Body of pancreas (tissue), 4 donors: ENCODE results near the gene HTR2B. TPM values are rescaled to one million over a fixed set of nuclear protein-coding genes. Genes with fewer than 3 reads are reported as not detected.
"Not testable (repeated sequence)": the region's sequence is repeated elsewhere in the genome, so short reads cannot be mapped to it uniquely, and the experiment has no call there.

Source experiments
- ATAC-seq: fragments of 150-250 bp; one replicate; pipeline ENCODE4 v1.9.1; 2016
- DNase-seq, 4 donors: peaks; one replicate each; pipeline ENCODE4 v3.0.0-alpha.2; 2019
- H3K27ac ChIP-seq, 4 donors: fragments of 200-600 bp; sonication (generic); 1 replicate in 3 of 4; 2 replicates in 1 of 4; pipeline versions ENCODE4 v1.5.1 to v1.6.1; 2016 to 2019; ENCODE audit warnings: mild to moderate bottlenecking in 1 of 4, mixed read lengths in 1 of 4, moderate library complexity in 1 of 4
- H3K27me3 ChIP-seq, 2 donors: fragments of 200-600 bp; sonication (generic); one replicate each; pipeline ENCODE4 v1.6.0; 2016; ENCODE audit warnings: mild to moderate bottlenecking in 1 of 2
- H3K36me3 ChIP-seq, 2 donors: fragments of 200-600 bp; sonication (generic); replicated peaks in 1 of 2; 2 replicates each; pipeline ENCODE4 v1.5.1; 2016; ENCODE audit warnings: low read depth in 2 of 2; ENCODE audit not compliant: insufficient read depth in 1 of 2
- H3K4me1 ChIP-seq: fragments of 200-600 bp; sonication (generic); one replicate; pipeline ENCODE4 v1.6.0; 2016
- H3K4me3 ChIP-seq, 2 donors: fragments of 200-600 bp; sonication (generic); 1 replicate in 1 of 2; 2 replicates in 1 of 2; pipeline ENCODE4 v1.5.1; 2016 to 2019
- H3K9me3 ChIP-seq, 3 donors: fragments of 200-600 bp; sonication (generic); 1 replicate in 2 of 3; 2 replicates in 1 of 3; pipeline ENCODE4 v1.5.1; 2016
- CTCF ChIP-seq, 7 experiments: fragments of 450-650 bp in 4 of 7; fragments of 200-600 bp in 3 of 7; sonication (generic) in 3 of 7; IDR thresholded peaks; one replicate each; pipeline ENCODE4 v1.5.1; 2016 to 2019; ENCODE audit warnings: antibody characterized with exemption in 7 of 7
- POLR2A ChIP-seq, 3 donors: fragments of 450-650 bp; IDR thresholded peaks; one replicate each; pipeline ENCODE4 v1.6.1; 2016; ENCODE audit warnings: antibody characterized with exemption in 3 of 3, mild to moderate bottlenecking in 2 of 3
- WGBS, 2 donors: methylation state at CpG; one replicate each; pipeline ENCODE4 v1.1.5; 2017; 5-methylcytosine and 5-hydroxymethylcytosine counted together
- intact Hi-C: fragments of 100-400 bp; cut with DNase I; formaldehyde crosslinking; loops from one replicate; pipeline ENCODE4 v1.15.1; 2023
- total RNA-seq, 2 donors: library from RNA; depleted of rRNA; stranded (reverse); fragments of >200 nt; gene quantifications; one replicate each; pipeline ENCODE4 v1.1.0, GENCODE V29; 2016

Gene HTR2B
- total RNA-seq, 2 donors from 2014 or later: not detected

GRCh38 chr2:231084565-231084964, 40.3 kb downstream of the HTR2B start:
- intact Hi-C loops: no loop called here
- Histone ChIP-seq H3K27ac (no peak overlapping the region), H3K4me3 (no peak overlapping the region), H3K4me1 (no peaks in the 10 kb centered on the region), H3K27me3 (no peaks in the 10 kb centered on the region), H3K36me3 (peaks cover 7 to 39% of the 10 kb centered on the region in 2 donors), H3K9me3 (no peaks in the 10 kb centered on the region)
- no peak for ATAC-seq
- no peak for DNase-seq
- WGBS, 2 donors: 78 to 93% methylated on average over 1 of the region's 1 CpG
- TF ChIP-seq CTCF (IDR thresholded peaks at IDR 0.05): no peak
- no peak for TF ChIP-seq POLR2A (IDR thresholded peaks at IDR 0.05)

GRCh38 chr2:231069379-231070054, 55.3 kb downstream of the HTR2B start:
- 74 to 92% methylated on average over 1 of the region's 1 CpG for WGBS, 2 donors
- intact Hi-C loops: no loop called here
- H3K27me3 ChIP-seq: no peaks in the 10 kb centered on the region
- H3K36me3 ChIP-seq: peaks cover 3 to 9% of the 10 kb centered on the region in 2 donors
- H3K4me1 ChIP-seq: no peaks in the 10 kb centered on the region
- no peak overlapping the region for H3K27ac ChIP-seq
- no peak for DNase-seq
- no peak overlapping the region for H3K4me3 ChIP-seq
- TF ChIP-seq CTCF (IDR thresholded peaks at IDR 0.05) (no peak), POLR2A (IDR thresholded peaks at IDR 0.05) (no peak)
- no peak for ATAC-seq
- H3K9me3 ChIP-seq: no peaks in the 10 kb centered on the region

DNA sequence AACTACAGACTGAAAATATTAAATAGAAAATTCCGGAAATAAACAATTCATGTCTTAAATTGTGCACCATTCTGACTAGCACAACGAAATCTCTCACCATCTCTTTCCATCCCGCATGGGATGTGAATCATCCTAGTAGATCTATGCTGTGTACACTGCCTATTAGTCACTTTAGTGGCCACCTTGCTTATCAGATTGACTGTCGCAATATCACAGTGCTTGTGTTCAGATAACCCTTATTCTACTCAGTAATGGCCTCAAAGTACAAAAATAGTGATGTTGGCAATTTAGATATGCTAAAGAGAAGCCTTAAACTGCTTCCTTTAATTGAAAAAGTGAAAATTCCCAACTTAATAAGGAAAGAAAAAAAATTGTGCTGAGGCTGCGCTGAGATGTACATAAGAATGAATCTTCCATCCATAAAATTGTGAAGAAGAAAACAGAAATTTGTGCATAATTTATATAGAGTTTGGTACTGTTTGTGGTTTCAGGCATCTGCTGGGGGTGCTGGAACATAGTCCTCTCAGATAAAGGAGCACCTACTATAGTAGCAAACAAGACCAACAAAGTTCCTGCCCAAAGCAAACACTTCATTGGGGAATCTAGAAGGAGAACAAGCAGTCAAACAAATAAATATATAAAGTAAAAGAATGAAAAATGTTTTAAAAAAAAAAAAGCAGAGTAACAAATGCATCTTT, 56.2 kb downstream of the HTR2B start:
- no peak for ATAC-seq
- no peak for DNase-seq
- WGBS, 2 donors: 87 to 89% methylated on average over 5 of the region's 5 CpGs
- Histone ChIP-seq H3K36me3 (peaks cover 7 to 9% of the 10 kb centered on the region in 2 donors), H3K4me1 (no peaks in the 10 kb centered on the region), H3K27ac (no peak overlapping the region), H3K4me3 (no peak overlapping the region), H3K27me3 (no peaks in the 10 kb centered on the region), H3K9me3 (no peaks in the 10 kb centered on the region)
- TF ChIP-seq POLR2A (IDR thresholded peaks at IDR 0.05): no peak
- no peak for TF ChIP-seq CTCF (IDR thresholded peaks at IDR 0.05)
- intact Hi-C loops: no loop called here

DNA sequence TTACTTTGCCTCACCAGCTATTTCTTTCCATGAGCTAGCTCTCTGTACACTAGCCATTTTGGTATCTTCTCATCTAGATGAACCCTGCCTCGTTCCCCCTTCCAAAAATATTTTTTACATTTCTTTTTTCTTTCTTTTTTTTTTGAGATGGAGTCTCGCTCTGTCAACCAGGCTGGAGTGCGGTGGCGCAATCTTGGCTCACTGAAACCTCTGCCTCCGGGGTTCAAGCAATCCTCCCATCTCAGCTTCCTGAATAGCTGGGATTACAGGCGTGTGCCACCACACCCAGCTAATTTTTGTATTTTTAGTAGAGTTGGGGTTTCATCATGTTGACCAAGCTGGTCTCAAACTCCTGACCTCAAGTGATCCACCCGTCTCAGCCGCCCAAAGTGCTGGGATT, 57.3 kb downstream of the HTR2B start:
- peaks cover 7 to 15% of the 10 kb centered on the region in 2 donors for H3K36me3 ChIP-seq
- 77 to 95% methylated on average over 8 of the region's 8 CpGs for WGBS, 2 donors
- H3K4me3 ChIP-seq, DNase-seq, H3K9me3 ChIP-seq, H3K27ac ChIP-seq, H3K27me3 ChIP-seq, ATAC-seq, H3K4me1 ChIP-seq, intact Hi-C loops: not testable (repeated sequence)

- no peak overlapping the region for H3K27ac ChIP-seq
- intact Hi-C loops: no loop called here
- no peaks in the 10 kb centered on the region for H3K4me1 ChIP-seq
- peaks cover 7 to 16% of the 10 kb centered on the region in 2 donors for H3K36me3 ChIP-seq
- no peaks in the 10 kb centered on the region for H3K27me3 ChIP-seq
- DNase-seq (no peak), ATAC-seq (no peak)
- 78 to 95% methylated on average over 1 of the region's 1 CpG for WGBS, 2 donors
- no peak overlapping the region for H3K4me3 ChIP-seq
- no peaks in the 10 kb centered on the region for H3K9me3 ChIP-seq
- no peak for TF ChIP-seq POLR2A (IDR thresholded peaks at IDR 0.05)
- TF ChIP-seq CTCF (IDR thresholded peaks at IDR 0.05): no peak
Observed at GRCh38 chr2:231065966-231066365, 58.9 kb downstream of the HTR2B start.
